ENCODE measurements around the gene CLCN2. TPM values are rescaled to one million over a fixed set of nuclear protein-coding genes. Genes with fewer than 3 reads are reported as not detected.

Gene CLCN2
- total RNA-seq, 1 experiment from 2014 or later = 21.6 TPM

- Histone ChIP-seq H3K27me3 (ENCODE audit: insufficient read depth, low read length) (no peaks in the 10 kb centered on the region), H3K79me2 (ENCODE audit: insufficient read depth, low read length) (peaks cover 99% of the 10 kb centered on the region), H3K9me3 (ENCODE audit: control insufficient read depth in 1 of 2, insufficient read depth in 1 of 2, low read depth in 1 of 2, low read length in 2 of 2) (no peaks in the 10 kb centered on the region), H3K36me3 (ENCODE audit: control insufficient read depth in 1 of 2, insufficient read depth in 2 of 2, low read length in 2 of 2) (peaks cover 61 to 79% of the 10 kb centered on the region in 2 experiments), H3K4me2 (ENCODE audit: low read length) (no peak overlapping the region), H3K9ac (ENCODE audit: low read length) (no peak overlapping the region), H3K4me3 (replicated peaks in 1 of 2; ENCODE audit: low read depth in 1 of 2, low read length in 2 of 2) (no peak overlapping the region), H3K27ac (ENCODE audit: low read depth, low read length) (peak overlapping the region; percentile 22; the same call in 1 of the 2 replicates), H4K20me1 (ENCODE audit: insufficient read depth) (peaks cover 33% of the 10 kb centered on the region; the same call in 1 of the 2 replicates), H3K9me2 (ENCODE audit: insufficient read depth) (no peaks in the 10 kb centered on the region), H3K4me1 (ENCODE audit: control insufficient read depth in 1 of 2, insufficient read depth in 2 of 2, low read length in 2 of 2) (peaks cover 36 to 42% of the 10 kb centered on the region in 2 experiments), H2AFZ (ENCODE audit: low read depth, low read length, poor library complexity, severe bottlenecking) (no peak overlapping the region)
- BruUV-seq (replicated peaks) = no TSS peak
- ChIA-PET RAD21 (ENCODE audit: low non-redundant PET in 1 of 2, low total read pairs in 2 of 2, uncharacterized antibody in 2 of 2, unreplicated experiment in 2 of 2) (no interaction called here), POLR2A (no interaction called here), CTCF (no interaction called here)
- ATAC-seq (no peak), DNase-seq (ENCODE audit: low read depth, low spot score) (no peak)
- intact Hi-C loops (cut with micrococcal nuclease) = no loop called here
- TF ChIP-seq REST (IDR thresholded peaks at IDR 0.05; ENCODE audit: low read depth) (no peak), POLR2A (IDR thresholded peaks at IDR 0.05; ENCODE audit: borderline replicate concordance, extremely low read depth, insufficient read depth, insufficient read length) (no peak), SIN3A (IDR thresholded peaks at IDR 0.05; ENCODE audit: low read depth) (no peak), FOSL1 (IDR thresholded peaks at IDR 0.05; ENCODE audit: low read depth) (no peak), EZH2phosphoT487 (IDR thresholded peaks at IDR 0.05; ENCODE audit: borderline replicate concordance) (no peak), CBX3 (IDR thresholded peaks at IDR 0.05; ENCODE audit: low read depth) (no peak), ZBTB33 (IDR thresholded peaks at IDR 0.05; ENCODE audit: extremely low read depth, insufficient replicate concordance, low read length) (no peak), ZNF274 (IDR thresholded peaks at IDR 0.05; ENCODE audit: low read depth, low read length) (no peak), SP1 (IDR thresholded peaks at IDR 0.05; ENCODE audit: low read depth) (no peak), ZFX (IDR thresholded peaks at IDR 0.05) (no peak), RAD21 (IDR thresholded peaks at IDR 0.05; ENCODE audit: low read depth) (no peak), YY1 (IDR thresholded peaks at IDR 0.05; ENCODE audit: extremely low read depth, insufficient replicate concordance, low read depth, low read length) (no peak), POLR2AphosphoS5 (IDR thresholded peaks at IDR 0.05; ENCODE audit: low read depth, low read length) (no peak), SRF (IDR thresholded peaks at IDR 0.05; ENCODE audit: low read depth) (no peak), JUND (IDR thresholded peaks at IDR 0.05) (no peak), ATF3 (IDR thresholded peaks at IDR 0.05) (no peak), MAX (IDR thresholded peaks at IDR 0.05) (no peak), ELF1 (IDR thresholded peaks at IDR 0.05; ENCODE audit: borderline replicate concordance, low read depth) (no peak), EZH2 (IDR thresholded peaks at IDR 0.05) (no peak)
Measured at GRCh38 chr3:184321666-184322065, 39.7 kb downstream of the CLCN2 start.
